GM21737 (cell line): ENCODE results near the gene HBE1.
"Not testable (repeated sequence)": the region's sequence is repeated elsewhere in the genome, so short reads cannot be mapped to it uniquely, and the experiment has no call there.

Source experiments
- ATAC-seq: cut with Tn5 transposase; IDR thresholded peaks from one replicate; pipeline ENCODE4 v1.9.1; 2021; ENCODE audit warnings: mild to moderate bottlenecking, moderate library complexity; ENCODE audit not compliant: unreplicated experiment

HBE1 gene

DNA sequence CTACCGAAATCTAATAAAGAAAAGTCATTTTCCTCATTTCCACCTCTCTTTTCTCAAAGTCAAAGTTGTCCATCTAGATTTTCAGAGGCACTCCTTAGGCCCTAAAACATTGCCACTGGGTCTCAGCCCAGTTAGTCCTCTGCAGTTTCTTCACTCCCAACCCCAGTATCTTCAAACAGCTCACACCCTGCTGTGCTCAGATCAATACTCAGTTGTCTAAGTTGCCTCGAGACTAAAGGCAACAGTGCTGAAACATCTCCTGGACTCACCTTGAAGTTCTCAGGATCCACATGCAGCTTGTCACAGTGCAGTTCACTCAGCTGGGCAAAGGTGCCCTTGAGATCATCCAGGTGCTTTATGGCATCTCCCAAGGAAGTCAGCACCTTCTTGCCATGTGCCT lies 15.7 kb downstream of the HBE1 start:
- ATAC-seq: not testable (repeated sequence)

DNA sequence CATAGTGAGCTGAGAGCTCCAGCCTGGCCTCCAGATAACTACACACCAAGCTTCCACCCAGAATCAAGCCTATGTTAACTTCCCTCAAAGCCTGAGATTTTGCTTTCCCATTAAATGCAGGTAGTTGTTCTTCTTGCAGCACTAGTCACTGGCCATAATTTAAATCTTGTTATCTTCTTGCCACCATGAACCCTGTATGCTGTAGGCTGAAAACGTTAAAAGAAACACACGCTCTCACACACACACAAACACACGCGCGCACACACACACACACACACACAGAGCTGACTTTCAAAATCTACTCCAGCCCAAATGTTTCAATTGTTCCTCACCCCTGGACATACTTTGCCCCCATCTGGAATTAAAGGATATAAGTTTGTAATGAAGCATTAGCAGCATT lies 16.3 kb downstream of the HBE1 start:
- not testable (repeated sequence) for ATAC-seq

DNA sequence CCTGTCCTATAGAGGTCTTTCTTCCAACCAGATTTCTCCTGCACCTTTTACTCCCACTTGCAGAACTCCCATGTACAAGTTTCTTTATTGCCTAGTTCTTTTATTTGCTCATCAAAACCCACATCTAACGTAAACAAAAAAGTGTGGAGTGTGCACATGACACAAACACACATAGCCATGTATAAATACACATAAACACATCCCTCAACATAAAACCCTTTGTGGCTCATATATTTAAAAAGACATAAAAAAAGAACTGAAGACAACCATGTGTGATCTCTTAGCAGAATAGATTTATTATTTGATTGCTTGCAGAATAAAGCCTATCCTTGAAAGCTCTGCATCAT lies 16.9 kb downstream of the HBE1 start:
- ATAC-seq: no peak

DNA sequence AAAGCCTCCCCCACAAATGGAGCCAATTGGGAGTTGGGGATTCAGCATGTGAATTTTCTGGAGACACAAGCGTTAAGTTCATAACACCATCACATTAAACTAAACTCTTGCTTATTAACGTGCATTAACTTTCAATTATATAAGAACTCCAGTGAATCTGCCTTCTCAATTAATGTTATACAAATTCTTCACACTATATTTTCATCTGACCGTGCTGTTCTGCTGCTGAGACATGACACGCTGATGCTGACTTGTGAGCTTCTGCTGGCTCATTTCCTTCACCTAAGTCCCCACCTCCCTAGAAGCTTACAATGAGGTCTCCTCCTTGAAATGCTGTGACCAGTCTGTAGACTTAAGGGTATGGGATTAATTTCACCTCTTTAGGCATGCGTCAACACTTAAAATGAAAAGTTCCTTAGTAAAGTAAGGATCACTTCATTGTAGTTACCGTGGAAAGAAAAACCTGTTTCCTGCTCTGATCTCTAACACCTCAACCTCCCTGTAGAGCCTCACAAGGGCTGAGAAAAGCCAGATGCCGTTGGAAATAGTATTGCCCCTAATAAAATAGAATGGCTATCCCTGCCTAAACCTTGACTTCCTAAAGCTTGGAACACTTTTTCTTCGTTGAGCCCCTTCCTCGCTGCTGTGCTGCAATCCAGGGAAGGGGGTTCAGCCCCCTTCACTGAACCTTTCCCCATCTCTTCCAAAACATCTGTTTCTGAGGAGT lies 17.4 kb downstream of the HBE1 start:
- no peak for ATAC-seq

DNA sequence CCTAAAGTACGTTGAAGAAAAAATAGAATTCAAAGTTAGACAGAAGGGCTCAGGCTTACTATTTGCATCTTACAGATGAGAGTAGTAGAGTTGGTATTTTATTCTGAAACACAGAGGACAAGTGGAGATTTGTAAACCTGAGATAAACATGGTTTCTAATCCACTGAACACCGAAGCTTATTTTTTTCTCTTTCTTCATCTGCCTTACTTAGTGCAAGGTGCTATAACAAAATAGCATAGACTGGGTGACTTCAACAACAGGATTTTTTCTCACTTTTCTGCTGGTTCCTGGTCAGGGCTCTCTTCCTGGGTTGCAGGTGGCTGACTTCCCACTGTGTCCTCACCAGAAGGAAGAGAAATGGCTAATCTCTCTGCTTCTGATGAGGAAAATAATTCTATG lies 18.0 kb downstream of the HBE1 start:
- ATAC-seq: no peak

DNA sequence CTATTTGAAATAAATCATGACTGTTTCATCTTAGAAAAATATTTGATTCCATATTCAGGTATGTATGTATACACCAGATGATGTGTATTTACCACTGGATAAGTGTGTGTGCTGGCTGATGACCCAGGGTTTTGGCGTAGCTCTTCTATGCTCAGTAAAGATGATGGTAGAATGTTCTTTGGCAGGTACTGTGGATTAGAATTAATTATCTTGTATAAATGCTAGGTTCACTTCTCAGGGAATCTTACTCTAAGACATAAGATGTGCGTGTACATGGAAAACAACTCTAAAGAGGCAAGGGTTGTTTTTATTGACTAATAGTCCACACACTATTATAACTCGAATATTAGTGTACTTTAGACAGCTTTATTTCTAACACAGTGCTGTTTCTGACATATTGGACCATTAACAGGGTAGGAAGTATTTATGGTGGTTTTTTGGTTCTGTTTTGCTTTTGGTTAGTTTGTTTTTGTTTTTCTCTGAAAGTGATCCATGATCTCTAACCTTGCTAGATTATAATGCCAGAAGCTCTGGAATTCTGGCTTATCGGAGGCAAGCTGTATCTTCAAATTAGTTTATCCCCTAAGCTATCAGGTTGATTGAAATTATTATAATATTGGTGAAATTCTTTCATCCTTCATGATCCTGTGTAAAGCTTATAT lies 19.1 kb downstream of the HBE1 start:
- no peak for ATAC-seq

DNA sequence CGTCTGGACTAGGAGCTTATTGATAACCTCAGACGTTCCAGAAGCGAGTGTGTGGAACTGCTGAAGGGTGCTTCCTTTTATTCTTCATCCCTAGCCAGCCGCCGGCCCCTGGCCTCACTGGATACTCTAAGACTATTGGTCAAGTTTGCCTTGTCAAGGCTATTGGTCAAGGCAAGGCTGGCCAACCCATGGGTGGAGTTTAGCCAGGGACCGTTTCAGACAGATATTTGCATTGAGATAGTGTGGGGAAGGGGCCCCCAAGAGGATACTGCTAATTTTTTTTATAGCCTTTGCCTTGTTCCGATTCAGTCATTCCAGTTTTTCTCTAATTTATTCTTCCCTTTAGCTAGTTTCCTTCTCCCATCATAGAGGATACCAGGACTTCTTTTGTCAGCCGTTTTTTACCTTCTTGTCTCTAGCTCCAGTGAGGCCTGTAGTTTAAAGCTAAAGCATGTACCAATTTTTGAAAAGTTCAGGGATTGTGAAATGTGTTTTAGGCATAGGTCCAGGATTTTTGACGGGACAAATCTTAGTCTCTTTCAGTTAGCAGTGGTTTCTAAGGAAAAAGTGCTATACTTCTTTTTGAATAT lies 19.8 kb downstream of the HBE1 start, which contains the start of gene HBG1:
TSS of gene HBG1 (minus strand) at position 51 of the 590 bp plus-strand sequence. CDS start 53 bp downstream, outside the sequence.
- not testable (repeated sequence) for ATAC-seq

DNA sequence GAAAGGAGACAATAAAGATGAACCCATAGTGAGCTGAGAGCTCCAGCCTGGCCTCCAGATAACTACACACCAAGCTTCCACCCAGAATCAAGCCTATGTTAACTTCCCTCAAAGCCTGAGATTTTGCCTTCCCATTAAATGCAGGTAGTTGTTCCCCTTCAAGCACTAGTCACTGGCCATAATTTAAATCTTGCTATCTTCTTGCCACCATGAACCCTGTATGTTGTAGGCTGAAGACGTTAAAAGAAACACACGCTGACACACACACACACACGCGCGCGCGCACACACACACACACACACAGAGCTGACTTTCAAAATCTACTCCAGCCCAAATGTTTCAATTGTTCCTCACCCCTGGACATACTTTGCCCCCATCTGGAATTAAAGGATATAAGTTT lies 21.2 kb downstream of the HBE1 start:
- ATAC-seq: not testable (repeated sequence)

DNA sequence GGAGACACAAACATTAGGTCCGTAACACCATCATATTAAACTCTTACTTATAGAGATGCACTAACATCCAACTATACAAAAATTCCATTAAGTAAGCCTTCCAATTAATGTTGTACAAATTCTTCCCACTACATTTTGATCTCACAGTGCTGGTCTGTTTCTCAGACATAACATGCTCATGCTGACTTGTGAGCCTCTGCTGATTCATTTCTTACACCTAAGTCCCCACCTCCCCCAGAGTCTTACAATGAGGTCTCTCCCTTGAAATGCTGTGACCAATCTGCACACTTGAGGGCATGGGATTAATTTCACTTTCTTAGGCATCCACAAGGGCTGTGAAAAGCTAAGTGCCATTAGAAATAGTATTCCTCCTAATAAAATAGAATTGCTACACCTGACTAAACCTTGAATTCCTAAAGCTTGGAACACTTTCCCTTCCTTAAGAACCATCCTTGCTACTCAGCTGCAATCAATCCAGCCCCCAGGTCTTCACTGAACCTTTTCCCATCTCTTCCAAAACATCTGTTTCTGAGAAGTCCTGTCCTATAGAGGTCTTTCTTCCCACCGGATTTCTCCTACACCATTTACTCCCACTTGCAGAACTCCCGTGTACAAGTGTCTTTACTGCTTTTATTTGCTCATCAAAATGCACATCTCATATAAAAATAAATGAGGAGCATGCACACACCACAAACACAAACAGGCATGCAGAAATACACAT lies 22.1 kb downstream of the HBE1 start:
- ATAC-seq: no peak

DNA sequence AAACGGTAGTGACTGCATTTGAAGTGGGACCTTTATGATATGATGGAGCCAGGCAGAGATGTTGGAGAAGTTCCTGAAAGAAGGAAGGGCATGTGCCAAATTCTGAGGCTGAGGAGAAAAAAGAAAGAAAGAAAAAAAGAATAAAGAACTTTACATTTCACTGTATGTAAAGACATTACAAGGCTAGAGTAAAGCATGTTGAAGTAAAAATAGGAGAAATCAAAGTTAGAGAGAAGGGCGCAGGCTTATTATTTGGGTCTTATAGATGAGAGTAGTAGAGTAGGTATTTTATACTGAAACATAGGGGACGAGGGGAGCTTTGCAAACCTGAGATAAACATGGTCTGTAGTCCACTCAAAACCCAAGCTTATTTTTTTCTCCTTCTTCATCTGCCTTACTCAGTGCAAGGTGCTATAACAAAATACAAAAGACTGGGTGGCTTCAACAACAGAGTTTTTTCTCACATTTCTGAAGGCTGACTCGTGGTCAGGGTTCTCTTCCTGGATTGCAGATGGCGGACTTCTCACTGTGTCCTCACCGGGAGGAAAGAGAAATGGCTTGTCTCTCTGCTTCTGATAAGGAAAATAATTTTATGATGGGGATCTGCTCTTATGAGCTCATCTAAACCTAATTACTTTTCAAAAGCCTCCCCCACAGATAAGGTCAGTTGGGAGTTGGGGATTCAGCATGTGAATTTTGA lies 22.8 kb downstream of the HBE1 start:
- no peak for ATAC-seq

DNA sequence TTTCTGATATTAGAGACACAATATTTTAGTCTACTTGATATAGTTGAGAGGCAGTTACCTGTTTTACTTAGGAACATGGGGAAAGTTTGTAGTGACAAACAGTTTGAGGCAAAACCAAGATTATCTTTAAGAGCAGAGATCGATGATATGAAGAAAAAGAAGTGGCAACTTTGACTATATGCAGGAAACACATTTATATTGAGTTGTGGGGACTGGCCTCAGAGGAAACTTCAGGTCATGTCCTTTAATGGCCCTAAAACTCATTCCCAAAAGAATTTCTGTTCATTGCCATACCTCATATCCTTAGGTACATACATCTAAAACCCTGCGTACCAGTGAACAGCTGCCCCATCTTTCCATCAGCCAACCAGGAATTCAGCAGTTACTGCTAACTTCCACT lies 24.6 kb downstream of the HBE1 start:
- ATAC-seq: no peak

DNA sequence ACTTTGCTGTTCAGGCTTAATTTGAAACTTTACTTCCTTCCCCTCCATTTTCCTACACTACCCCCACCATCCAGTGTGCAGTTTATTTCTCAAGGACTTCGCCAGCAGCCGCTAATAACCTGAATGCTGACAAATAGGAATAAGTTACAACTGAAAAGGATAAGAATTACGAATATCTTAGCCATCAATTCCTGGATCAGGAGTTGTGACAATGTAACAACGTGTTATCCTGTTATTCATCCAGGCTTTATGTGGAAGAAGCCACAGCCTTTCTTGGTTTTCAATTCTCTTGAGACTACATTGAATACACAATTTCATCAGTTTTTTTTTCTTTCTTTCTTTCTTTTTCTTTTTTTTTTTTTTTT lies 25.9 kb downstream of the HBE1 start:
- no peak for ATAC-seq

DNA sequence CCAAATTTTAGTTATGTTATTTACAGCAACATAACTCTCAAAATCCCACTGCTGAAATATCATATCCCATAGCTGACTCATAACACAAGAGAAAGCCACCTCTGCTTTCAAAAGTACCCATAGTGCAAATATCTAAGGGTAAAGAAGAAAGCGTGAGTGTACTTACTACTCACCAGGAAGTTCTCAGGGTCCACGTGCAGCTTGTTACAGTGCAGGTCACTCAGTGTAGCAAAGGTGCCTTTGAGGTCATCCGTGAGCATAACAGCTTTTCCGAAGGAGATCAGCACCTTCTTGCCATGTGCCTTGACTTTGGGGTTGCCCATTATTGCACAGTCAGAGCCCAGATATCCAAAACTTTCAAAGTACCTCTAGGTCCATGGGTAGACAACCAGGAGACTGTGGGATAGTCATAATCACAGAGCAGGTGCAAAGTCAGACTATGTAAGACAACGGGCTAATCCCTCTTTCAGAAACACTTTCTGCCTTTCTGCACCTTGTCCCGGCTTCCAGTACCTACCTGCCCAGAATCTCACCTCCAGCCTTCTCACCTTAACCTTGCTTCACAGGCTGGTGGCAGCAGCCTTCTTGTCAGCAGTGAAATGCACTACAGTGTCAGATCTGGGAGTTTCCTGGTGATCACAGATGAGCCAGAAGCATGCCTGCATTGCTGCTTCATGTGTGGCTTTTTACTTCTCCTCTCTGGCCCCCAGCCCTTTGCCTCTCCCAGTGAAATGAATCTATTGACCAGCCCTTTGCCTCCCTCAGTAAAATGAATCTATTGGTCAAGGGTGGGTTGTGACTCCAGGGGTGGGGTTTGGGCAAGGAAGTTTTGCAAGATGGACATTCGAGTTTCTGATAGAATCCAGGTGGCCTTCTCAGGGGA lies 26.6 kb downstream of the HBE1 start:
- ATAC-seq: no peak

DNA sequence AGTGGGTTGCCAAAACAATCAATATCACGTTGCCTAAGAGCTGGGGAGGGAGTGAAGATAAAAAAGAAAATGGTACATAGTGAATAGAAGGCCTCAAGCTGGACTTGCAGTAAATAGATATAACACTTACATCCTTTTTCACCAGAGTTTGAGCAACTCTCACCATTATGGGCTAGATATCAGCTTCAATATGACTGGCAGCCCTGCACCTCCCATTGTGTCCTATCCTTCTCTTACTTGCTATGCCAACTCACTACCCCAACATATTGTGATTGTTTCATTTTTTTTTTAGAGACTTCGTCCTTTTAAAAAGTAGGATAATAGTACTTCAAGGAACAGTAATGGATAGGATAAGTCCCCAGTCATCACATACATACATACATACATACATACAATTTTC lies 27.5 kb downstream of the HBE1 start:
- no peak for ATAC-seq

DNA sequence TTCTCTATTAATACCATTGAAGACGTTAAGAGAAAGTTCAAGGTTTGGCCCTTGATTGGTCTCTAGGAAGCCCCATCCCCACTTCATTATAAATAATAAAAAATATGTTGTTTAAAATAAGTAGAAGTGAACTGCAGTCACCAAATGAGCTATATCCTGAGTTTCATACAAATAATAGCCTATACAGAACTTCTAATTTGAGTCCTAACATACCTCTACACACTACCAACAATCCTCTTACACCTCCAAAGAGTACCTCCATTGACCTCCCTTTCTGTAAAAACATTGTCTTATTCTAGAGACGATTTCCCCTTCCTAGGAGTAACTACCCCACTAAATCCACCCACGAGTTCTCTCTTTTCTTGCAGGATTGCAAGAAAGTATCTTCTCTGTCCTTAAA lies 28.3 kb downstream of the HBE1 start:
- ATAC-seq: no peak

DNA sequence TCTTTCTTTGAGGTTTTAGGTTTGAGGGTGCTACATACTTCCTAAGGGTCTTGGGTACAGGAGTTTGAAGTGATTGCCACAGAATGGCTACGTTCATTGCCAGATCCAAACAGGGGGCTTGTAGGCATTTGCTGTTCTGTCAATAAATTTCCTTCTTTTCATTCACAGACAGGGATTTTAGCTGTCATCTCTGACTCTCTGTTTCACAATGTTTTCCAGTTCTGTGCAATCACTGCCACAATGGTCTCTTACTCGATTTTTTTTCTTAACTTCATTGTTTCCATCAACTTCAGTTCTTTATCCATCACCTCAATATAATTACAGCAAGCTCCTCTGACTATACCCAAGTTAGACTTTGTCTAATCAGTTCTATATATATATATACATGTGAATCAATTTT lies 29.3 kb downstream of the HBE1 start:
- ATAC-seq: no peak

DNA sequence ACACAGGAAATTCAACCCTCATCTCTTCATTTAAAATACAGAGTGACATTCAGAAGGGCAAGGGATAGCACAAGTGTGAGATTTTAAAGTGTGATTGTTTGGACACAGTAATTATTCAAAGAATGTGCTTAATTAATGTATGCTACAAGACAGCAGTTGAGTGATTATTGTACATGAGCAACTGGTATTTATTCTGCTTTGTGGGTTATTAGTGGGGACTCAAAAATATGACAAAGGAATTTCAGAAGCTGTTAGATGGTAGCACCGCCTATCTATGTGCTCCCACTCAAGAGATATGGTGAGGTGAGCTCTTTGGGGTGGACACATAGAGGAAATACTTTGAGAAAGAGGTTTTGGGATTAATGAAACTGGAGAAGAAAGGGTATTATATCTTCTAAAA lies 29.7 kb downstream of the HBE1 start:
- ATAC-seq: no peak

DNA sequence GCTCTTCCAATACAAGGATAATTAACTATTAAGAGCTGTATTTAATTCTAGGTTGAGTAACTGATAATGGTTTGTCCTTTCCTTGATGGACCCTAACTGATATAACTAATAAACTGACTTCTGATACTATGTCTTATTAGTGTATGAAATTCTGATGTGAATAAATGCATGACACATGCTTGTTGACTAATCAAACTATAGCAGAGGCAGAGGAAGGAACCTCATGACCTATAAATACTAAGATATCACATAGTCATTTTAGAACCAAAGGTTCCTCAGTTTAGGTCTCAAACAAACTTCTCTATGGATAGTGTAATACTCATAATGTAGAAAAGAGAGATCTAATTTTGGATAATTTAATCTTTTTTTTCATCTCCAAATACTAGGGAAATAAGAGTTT lies 30.7 kb downstream of the HBE1 start:
- no peak for ATAC-seq

DNA sequence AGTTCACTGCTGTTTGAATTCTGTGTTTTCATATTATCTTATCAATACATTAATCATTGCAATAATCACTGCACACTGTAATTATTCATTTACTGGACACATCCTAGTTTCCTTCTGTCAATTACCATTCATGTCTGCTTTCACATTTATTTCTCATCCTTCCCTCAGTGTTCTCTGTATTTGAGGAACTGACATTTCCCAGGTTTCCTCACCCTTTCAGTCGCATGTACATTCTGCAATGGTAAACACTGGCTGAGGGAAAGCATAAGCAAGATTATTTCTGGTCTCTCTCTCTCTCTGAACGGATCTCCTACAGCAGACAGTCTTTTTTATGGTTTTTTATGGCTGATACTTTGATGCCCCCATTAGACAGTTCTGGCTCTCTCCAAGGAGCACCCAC lies 31.3 kb downstream of the HBE1 start:
- no peak for ATAC-seq

DNA sequence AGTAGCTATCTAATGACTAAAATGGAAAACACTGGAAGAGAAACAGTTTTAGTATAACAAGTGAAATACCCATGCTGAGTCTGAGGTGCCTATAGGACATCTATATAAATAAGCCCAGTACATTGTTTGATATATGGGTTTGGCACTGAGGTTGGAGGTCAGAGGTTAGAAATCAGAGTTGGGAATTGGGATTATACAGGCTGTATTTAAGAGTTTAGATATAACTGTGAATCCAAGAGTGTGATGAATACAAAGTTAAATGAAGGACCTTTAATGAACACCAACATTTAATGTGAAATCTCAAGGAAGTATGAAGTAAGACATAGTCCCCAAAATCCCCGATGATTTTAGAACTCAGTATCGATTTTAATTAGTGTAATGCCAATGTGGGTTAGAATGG lies 32.3 kb downstream of the HBE1 start:
- ATAC-seq: no peak
